ENCODE results near the gene CMC2. TPM values are rescaled to one million over a fixed set of nuclear protein-coding genes. Genes with fewer than 3 reads are reported as not detected.

CMC2 gene
- polyA plus RNA-seq, 3 donors, result 65.0 to 70.5 (median 65.1) TPM

GRCh38 chr16:80982646-80983045, 24.0 kb downstream of the CMC2 start:
- DNase-seq, result no peak

DNA sequence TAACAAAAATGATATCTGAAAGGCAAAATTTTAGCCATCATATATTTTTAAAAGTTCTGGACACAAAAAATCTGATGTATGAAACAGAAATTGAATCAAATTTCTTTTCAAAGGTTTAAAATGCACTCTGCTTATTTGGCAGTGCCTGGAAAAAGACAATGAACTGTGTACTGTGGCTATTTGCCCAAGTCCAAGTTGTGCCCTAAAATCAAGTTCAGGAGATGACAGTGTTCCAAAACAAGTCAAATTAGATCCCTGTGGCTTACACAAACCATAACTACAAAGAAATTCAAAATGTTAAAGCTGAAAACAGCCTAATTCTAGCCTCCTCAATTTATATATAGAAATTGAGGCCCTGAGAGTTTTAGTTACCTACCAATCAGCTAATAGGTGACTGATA, 25.6 kb downstream of the CMC2 start:
- DNase-seq, result no peak

DNA sequence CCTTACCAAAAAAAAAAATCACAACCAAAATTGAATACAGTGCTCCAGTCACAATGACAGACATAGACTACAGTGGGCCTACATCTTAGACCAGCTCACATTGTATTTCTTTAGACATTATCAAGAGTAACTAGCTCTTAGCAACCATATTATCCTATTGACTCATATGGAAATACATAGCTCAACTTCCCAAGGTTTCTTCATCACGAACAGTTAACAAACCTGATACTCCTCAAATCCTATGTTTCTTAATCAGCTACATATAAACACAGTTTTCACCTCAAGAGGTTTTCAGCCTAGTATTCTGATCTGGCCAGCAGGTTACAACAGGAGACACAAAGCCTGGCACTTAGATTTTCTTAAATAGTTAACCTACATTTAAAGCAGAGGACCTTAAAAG, 29.7 kb downstream of the CMC2 start:
- DNase-seq, result no peak

DNA sequence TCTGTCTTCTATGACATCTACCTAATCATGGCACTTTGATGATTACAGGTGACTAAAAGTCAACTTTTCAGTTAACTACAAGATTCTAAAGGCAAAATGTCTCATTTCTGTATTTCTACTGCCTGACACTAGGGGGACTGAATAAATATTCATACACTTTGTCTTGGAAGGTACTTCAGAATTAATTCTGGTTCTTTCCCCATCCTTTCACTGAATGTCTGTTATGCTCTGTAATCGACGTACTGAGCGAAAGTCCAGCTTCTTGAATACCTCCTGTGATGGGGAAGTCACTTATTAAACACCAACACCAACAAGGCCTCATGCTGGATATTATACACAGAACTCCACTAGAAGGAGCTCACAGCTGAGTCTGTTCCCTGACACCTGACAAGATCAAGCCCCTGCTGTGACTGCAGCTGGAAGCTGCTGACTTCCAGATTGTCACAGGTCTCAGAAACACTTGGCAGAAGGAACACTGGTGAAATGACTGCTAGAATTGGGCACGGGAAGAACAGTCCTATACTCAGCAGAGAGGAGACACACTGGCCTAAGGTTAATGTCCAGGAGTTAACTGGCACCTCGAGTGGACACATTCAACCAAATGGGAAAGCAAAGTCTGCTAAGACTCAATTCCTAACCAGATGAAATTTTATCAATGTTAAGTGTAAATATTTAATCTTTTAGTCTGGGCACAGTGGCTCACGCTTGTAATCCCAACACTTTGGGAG, 31.9 kb downstream of the CMC2 start:
- no peak for DNase-seq

GRCh38 chr16:80973991-80974390, 32.7 kb downstream of the CMC2 start:
- DNase-seq, result no peak

- DNase-seq, result no peak
These were observed 34.1 kb downstream of the CMC2 start for GRCh38 chr16:80972611-80973010.

DNA sequence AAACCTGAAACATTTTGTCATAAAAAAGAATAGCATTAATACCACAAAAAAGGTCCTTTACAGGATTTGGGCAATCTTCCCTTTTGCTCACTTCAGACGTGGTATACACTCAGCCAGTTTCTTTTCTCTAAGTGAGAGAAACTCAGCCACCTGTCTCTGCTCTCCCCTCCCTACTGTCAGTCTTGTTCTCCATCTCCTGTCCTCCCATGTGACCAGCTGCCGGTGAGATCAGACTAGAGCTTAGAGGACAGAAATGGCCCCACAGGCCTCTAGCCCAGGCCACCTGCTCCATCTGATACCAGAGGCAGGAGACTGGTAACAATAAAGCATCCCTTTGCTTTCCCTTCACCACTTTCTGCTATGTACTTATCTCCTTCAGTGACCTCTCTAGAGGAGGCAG, 34.9 kb downstream of the CMC2 start:
- DNase-seq, result no peak

- no peak for DNase-seq
These were observed 37.6 kb downstream of the CMC2 start for GRCh38 chr16:80969114-80969484.

GRCh38 chr16:80968386-80969113, 38.1 kb downstream of the CMC2 start:
- no peak for DNase-seq

GRCh38 chr16:80966617-80967016, 40.1 kb downstream of the CMC2 start:
- no peak for DNase-seq

DNA sequence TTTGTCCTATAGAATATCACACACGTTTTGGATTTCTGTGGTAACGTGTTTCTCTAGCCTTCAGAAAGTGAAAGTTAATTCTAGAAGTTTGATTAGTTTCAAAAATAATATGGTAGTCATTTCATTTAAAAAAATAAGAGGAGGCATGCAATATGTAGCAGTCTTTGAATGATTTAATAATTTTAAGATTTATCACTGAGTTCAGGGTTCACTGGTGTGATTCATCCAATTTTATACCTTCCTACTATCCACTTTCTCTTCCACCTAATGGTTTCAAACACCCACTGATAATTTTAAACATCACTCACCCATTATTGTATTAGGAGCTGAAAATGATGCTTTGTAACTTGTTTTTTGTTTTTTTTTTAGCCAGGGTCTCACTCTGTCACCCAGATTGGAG, 42.3 kb downstream of the CMC2 start:
- DNase-seq, result no peak

- no peak for DNase-seq
These were observed 43.8 kb downstream of the CMC2 start for GRCh38 chr16:80962879-80963278.

- no peak for DNase-seq
These were observed 48.4 kb downstream of the CMC2 start for GRCh38 chr16:80958284-80958683.

- DNase-seq, result no peak
These were observed 51.7 kb downstream of the CMC2 start for GRCh38 chr16:80954985-80955384.

DNA sequence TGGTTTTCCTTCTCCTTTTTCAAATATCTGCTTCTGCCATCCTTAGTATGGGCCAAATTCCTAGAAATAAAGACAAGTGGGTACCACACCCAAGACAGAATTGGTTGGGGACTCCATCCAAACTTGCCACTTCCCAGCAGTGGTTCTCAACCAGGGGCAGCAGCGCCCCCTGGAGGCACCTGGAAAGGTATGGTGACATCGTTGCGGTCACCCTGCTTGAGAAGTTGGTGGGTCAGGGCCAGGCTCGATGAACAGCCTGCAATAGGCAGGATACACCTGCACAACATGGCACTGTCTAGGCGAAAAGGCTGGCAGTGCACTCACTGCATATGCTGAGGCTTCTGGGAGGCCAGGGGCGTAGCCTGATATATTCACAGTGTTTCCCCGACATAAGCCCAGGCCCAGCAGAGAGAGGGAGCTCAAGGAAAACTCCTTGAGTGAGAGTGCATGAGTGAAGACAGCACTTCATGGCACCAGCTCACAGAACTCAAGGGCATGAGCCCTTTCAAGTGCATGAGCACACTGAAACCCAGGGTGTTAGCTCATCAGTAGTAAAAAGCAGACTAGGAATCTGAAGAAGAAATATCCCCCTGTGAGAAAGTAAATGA, 57.7 kb downstream of the CMC2 start:
- DNase-seq, result no peak

DNA sequence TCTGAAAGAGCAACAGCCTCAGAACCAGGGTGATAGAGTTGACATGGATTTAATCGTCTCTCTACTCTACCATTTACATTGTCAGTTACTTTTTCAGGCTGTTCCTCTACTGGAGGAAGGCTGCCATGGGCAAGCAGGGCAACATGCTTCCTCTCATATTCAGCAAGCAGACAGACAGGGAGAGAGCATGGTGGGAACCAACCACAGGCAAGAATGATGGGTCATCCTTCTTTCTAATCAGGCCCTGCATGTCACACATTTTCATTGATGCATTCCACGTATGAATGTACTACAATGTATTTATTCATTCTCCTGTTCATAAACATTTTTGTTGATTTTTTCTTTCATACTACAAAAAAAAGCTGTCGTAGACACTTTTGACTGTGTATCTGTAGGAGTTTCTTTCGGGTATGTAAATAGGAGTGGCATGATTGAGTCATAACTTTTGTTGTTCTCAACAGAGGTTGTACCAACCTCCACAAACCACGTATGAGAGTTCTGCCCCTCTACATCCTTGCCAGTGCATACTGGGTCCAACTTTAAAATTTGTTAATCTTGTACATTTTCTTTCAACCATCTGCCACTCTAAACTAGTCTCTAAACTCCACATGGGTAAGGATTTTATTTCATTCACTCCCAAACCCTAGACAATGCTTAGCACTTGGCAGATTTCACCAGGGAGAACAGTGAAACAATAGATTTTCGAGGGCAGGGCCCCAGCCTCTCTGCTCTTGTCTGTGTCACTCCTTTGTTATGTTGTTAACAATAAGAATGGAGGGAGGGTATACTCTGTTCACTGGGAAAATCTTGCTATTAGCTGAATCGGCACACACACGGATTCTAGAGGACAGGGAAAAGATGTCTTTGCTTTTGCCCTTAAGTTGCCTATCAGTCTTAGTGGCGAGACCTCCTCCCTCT, 58.7 kb downstream of the CMC2 start:
- DNase-seq, result no peak

- DNase-seq, result no peak
These were observed 59.4 kb downstream of the CMC2 start for GRCh38 chr16:80947239-80947638.

GRCh38 chr16:80946481-80946880, 60.2 kb downstream of the CMC2 start:
- DNase-seq, result no peak

- DNase-seq, result no peak
These were observed 66.4 kb downstream of the CMC2 start for GRCh38 chr16:80940069-80940856.

DNA sequence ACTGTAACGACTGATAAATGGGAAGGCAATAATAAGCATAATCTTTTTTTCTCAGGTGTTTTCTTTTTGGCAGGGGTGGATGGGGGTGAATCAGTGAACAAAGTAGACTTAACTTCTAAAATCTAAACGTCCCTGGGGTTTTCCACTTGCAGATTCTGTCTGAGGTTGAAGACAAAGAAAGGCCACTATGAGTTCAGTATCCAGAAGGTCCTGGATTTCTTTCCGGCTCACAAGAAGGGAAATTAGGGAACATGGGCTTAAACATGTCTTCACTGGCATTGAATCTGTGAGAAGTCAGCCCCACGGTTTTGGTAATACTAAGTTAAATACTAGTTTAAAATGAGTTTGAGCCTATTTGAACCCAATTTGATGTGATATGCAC, 67.8 kb downstream of the CMC2 start:
- DNase-seq, result no peak

All from renal pelvis (tissue), 4 donors.